CD4-positive, alpha-beta T cell treated with Interleukin-17A for 4 hours (primary cell): ENCODE results near the gene CDYL.
A peak's percentile ranks its signal among the peaks of the same experiment; 100 is the strongest.

Experiments
- DNase-seq: peaks from one replicate; pipeline ENCODE4 v3.0.0-alpha.2; 2020; ENCODE audit warnings: mixed read lengths

The CDYL gene

GRCh38 chr6:4940416-4940815 is 164.2 kb downstream of the CDYL start:
- no peak for DNase-seq

GRCh38 chr6:4941782-4942672 is 165.8 kb downstream of the CDYL start:
- DNase-seq = peak; percentile 31

- DNase-seq = no peak
Measured at GRCh38 chr6:4942673-4943009, 166.4 kb downstream of the CDYL start.

GRCh38 chr6:4943716-4944115 is 167.5 kb downstream of the CDYL start:
- DNase-seq = no peak

GRCh38 chr6:4944325-4944724 is 168.1 kb downstream of the CDYL start:
- no peak for DNase-seq

- no peak for DNase-seq
Measured at GRCh38 chr6:4946521-4946920, 170.3 kb downstream of the CDYL start.

GRCh38 chr6:4947716-4948115 is 171.5 kb downstream of the CDYL start:
- no peak for DNase-seq

- no peak for DNase-seq
Measured at GRCh38 chr6:4948781-4949450, 172.7 kb downstream of the CDYL start.

- no peak for DNase-seq
Measured at GRCh38 chr6:4950076-4950475, 173.9 kb downstream of the CDYL start.

GRCh38 chr6:4950836-4951533 is 174.8 kb downstream of the CDYL start:
- no peak for DNase-seq

- no peak for DNase-seq
Measured at GRCh38 chr6:4953440-4953839, 177.2 kb downstream of the CDYL start.

- DNase-seq = no peak
Measured at GRCh38 chr6:4956625-4957024, 180.4 kb downstream of the CDYL start.

GRCh38 chr6:4957521-4958231 is 181.5 kb downstream of the CDYL start:
- DNase-seq = no peak

GRCh38 chr6:4958624-4959023 is 182.4 kb downstream of the CDYL start:
- no peak for DNase-seq

GRCh38 chr6:4961322-4962168 is 185.3 kb downstream of the CDYL start:
- DNase-seq = no peak

GRCh38 chr6:4962905-4963304 is 186.7 kb downstream of the CDYL start:
- no peak for DNase-seq

- DNase-seq = no peak
Measured at GRCh38 chr6:4964675-4965561, 188.7 kb downstream of the CDYL start.

- DNase-seq = no peak
Measured at GRCh38 chr6:4965562-4966389, 189.6 kb downstream of the CDYL start.

- DNase-seq = no peak
Measured at GRCh38 chr6:4967301-4968030, 191.3 kb downstream of the CDYL start.
